GM12874 (cell line): ENCODE data around the gene DGKI.

Experiments used
- CTCF ChIP-seq: IDR thresholded peaks from 2 replicates; pipeline ENCODE4 v1.5.1; 2011; ENCODE audit warnings: low read depth, mild to moderate bottlenecking, control low read depth, low read length, moderate library complexity; ENCODE audit not compliant: insufficient read depth

DGKI gene

GRCh38 chr7:137871170-137871915 lies 24.6 kb upstream of the DGKI start:
- no peak for TF ChIP-seq CTCF

GRCh38 chr7:137870684-137871083 lies 23.9 kb upstream of the DGKI start:
- no peak for TF ChIP-seq CTCF

GRCh38 chr7:137870078-137870477 lies 23.3 kb upstream of the DGKI start:
- no peak for TF ChIP-seq CTCF

- no peak for TF ChIP-seq CTCF
Measured at GRCh38 chr7:137869260-137869659, 22.5 kb upstream of the DGKI start.

DNA sequence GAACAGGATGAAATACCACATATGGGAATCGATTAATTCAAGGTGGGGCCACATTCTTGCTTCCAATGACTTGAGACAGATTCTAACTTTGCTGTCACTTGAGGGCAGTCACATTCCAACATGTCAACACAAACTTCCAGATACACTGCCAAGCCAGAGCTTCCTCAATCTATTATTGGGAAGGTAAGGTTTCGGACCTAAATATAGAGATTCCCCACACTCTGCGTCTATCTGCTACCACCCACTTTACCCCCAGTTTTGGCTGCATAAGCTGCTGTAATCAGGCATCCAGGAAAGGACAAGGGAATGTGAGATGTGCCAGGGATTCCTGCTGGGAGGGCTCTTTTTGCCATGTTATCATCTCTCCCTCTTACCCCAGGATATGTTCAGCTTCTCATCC lies 20.5 kb upstream of the DGKI start:
- no peak for TF ChIP-seq CTCF

- no peak for TF ChIP-seq CTCF
Measured at GRCh38 chr7:137865764-137866163, 19.0 kb upstream of the DGKI start.

- no peak for TF ChIP-seq CTCF
Measured at GRCh38 chr7:137862964-137863363, 16.2 kb upstream of the DGKI start.

- no peak for TF ChIP-seq CTCF
Measured at GRCh38 chr7:137862358-137862757, 15.6 kb upstream of the DGKI start.
